Peyer's patch (tissue), 4 donors: ENCODE measurements around the gene KRT24.

ENCODE experiments used
- POLR2A ChIP-seq, 2 donors: fragments of 450-650 bp; IDR thresholded peaks; one replicate each; pipeline ENCODE4 v1.5.1; 2017; ENCODE audit warnings: antibody characterized with exemption in 2 of 2, mild to moderate bottlenecking in 2 of 2, moderate library complexity in 2 of 2
- TF ChIP-seq, protein P1 (sequence below), 6 experiments: fragments of 450-650 bp in 4 of 6; fragments of 200-600 bp in 2 of 6; sonication (generic) in 1 of 6; IDR thresholded peaks; one replicate each; pipeline ENCODE4 v1.5.1; 2017 to 2019; ENCODE audit warnings: antibody characterized with exemption in 6 of 6, mild to moderate bottlenecking in 3 of 6, moderate library complexity in 1 of 6

DNA sequence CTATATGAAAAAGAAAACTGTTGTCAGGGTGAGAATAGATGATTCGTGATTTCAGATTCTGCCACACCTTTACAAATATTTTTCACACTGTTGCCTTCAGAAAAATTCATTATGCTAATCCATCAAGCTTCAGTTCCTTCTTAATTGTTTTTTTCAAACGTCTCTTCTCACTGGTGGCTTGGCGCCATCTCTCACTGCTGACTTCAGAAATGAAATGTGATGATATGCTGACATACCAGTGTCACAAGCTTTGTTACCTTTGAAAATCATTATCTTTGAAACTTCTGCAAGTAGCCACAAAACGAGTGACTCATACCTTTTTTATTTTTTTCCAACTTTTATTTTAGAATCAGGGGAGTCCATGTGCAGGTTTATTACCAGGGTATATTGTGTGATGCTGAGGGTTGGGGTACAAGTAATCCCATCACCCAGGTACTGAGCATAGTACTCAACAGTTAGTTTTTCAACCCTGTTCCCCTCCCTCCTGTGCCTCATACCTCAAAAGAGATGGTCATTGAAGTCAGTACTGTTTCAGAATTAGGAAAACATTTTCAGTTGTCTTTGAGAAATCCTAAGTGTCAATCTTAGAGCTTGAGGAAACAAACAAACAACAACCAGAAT, 24.5 kb downstream of the KRT24 start:
- TF ChIP-seq, protein P1, sequence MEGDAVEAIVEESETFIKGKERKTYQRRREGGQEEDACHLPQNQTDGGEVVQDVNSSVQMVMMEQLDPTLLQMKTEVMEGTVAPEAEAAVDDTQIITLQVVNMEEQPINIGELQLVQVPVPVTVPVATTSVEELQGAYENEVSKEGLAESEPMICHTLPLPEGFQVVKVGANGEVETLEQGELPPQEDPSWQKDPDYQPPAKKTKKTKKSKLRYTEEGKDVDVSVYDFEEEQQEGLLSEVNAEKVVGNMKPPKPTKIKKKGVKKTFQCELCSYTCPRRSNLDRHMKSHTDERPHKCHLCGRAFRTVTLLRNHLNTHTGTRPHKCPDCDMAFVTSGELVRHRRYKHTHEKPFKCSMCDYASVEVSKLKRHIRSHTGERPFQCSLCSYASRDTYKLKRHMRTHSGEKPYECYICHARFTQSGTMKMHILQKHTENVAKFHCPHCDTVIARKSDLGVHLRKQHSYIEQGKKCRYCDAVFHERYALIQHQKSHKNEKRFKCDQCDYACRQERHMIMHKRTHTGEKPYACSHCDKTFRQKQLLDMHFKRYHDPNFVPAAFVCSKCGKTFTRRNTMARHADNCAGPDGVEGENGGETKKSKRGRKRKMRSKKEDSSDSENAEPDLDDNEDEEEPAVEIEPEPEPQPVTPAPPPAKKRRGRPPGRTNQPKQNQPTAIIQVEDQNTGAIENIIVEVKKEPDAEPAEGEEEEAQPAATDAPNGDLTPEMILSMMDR (IDR thresholded peaks at IDR 0.05): no peak
- no peak for TF ChIP-seq POLR2A (IDR thresholded peaks at IDR 0.05)
